G401.6 (cell line): Measurements from ENCODE around the gene NDUFB2.
"Not testable (repeated sequence)": the region's sequence is repeated elsewhere in the genome, so short reads cannot be mapped to it uniquely, and the experiment has no call there.

Experiments used
- FAIRE-seq: peaks from 2 replicates; lab custom pipeline; 2012; peaks lifted over from hg19 to GRCh38; lab: Jason Lieb, UNC

Gene NDUFB2

GRCh38 chr7:140672382-140673062, 24.0 kb upstream of the NDUFB2 start, which contains the start of gene ADCK2:
TSS of gene ADCK2 (plus strand) at chr7:140672945. CDS start at chr7:140673331, 386 bp downstream.
- FAIRE-seq = no peak

DNA sequence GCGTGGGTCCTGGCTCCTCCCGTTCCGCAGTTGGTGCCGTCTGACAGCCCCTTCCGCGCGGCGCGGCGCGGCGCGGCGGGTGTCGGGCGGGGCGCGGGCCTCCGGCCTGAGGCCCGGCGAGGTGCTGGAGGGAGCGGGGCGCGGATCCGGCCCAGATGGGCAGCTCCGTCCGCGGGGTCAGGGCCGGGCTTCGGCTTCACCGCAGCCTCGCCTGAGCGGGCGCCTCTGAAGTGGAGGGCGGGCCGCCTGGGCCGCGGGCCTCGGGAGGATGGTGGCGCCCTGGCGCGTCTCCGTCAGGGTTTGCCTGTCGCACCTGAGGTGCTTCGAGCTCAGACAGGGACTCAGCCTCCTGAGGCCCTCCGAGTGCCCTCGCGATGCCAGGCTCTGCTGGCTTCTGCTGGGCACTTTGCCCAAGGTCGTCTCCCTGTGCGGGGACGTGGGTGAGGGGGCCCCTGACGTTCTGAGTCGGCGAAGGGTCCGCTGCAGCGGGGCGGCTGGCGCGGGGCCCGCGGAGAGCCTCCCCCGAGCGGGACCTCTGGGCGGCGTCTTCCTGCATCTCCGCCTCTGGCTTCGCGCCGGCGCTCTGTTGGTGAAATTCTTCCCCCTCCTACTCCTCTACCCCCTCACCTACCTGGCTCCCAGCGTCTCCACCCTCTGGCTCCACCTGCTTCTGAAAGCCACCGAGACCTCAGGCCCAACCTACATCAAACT, 23.3 kb upstream of the NDUFB2 start:
- FAIRE-seq = no peak

DNA sequence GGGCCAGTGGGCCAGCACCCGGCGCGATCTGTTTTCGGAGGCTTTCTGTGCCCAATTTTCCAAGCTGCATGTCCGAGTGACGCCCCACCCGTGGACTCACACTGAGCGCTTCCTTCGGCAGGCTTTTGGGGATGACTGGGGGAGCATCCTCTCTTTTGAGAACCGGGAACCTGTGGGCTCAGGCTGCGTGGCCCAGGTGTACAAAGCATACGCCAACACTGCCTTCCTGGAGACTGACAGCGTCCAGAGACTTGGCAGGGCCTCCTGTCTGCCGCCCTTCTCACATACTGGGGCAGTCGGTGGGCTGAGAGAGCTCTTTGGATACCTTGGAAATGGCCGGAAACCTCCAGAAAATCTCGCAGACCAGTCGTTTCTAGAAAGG, 22.7 kb upstream of the NDUFB2 start:
- FAIRE-seq = no peak

DNA sequence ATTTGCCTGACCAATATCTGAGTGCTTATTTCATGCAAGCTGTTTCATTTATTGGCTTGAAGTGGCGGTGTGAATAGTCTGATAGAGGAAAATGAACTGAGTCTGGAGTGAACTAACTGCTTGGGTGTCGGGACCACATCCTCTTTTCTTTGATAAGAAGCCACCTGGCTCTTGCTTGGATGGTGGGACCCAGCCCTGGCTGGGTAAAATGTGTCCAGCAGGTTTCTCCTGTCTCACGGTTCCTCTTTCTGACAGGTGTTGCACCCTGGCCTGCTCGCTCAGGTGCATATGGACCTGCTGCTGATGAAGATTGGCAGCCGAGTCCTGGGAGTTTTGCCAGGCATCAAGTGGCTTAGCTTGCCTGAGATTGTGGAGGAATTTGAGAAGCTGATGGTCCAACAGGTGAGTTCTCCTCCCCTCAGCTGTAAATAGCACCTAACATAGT, 22.1 kb upstream of the NDUFB2 start:
- no peak for FAIRE-seq

- FAIRE-seq = peak; percentile 79
Measured at GRCh38 chr7:140674899-140675701, 21.4 kb upstream of the NDUFB2 start.

DNA sequence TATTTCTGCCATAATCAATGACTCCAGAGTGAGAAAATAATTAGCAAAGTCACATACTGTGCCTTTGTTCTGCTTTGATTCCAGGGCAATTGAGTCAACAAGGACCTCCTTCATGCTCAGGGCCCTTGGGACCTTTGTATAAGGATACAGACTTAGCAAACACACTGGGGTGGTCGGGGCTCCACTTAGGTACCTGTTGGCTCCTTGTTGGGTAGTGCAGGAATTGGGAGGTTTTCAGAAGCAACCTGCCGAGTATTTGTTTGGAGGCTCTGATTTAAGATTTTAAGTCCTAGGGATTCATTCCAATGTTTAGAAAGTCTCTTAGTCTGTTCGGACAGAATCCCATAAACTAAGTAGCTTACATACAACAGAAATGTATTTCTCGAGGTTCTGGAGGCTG, 20.8 kb upstream of the NDUFB2 start:
- no peak for FAIRE-seq

DNA sequence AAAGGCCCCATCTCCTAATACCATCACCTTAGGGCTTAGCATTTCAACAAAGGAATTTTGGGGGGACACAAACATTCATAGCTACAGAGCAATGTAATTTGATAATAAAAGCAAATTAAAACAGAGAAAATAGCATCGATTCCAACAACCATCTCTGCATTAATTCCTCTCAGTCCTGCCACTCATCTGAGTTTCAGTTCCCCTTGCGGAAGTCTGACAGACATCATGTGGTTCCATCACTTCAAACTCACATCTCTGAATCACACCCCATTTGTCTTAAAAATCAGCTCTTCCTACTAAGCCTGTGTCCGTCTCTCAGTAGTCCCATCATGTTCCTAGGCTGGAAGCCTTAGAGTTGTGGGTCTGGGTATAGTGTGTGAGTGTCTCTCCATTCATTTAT, 20.2 kb upstream of the NDUFB2 start:
- FAIRE-seq = no peak

DNA sequence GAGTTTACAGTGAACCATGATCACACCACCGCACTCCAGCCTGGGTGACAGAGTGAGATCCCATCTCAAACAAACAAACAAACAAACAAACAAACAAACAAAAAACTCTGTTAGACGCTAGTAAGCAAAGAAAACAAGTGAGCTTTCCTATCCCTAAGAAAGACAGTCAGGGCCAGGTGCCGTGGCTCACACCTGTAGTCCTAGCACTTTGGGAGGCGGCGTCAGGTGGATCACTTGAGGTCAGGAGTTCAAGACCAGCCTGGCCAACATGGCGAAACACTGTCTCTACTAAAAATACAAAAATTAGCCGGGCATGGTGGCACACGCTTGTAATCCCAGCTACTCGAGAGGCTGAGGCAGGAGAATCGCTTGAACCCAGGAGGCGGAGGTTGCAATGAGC, 19.6 kb upstream of the NDUFB2 start:
- not testable (repeated sequence) for FAIRE-seq

GRCh38 chr7:140677496-140677895, 19.0 kb upstream of the NDUFB2 start:
- no peak for FAIRE-seq

DNA sequence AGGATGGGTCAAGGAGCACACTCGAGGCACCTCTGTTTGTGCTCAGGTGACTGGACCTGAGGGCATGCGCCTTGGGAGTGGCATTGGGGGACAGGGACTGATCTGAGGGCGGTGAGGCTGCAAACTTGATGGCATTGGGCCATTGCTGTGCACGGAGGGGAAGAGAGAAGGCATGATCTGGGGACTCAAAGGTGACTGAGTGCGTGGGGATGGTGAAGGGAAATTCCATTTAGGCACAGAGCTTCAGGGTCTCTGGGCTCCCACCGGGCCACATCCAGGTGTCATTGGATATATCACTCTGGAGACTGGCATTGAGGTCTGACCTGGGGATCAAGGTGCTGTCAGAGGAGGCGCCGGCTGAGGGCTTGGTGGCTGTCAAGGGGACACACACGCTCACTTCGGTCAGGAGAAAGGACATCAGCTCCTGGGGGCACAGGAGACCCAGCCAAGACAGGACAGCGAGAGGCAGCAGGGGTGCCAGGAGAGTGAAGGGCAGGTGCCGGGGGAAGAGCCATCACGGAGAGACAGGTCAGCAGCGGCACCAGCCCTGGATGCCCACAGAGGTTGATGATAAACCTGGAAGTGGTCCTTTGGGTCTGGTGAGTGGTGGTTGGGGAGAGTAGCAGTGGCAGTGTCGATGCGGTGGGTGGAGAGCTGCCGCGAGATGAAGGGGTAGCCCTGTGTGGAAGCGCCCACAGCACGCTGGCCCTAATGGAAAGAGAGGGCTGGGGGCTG, 18.3 kb upstream of the NDUFB2 start:
- no peak for FAIRE-seq

DNA sequence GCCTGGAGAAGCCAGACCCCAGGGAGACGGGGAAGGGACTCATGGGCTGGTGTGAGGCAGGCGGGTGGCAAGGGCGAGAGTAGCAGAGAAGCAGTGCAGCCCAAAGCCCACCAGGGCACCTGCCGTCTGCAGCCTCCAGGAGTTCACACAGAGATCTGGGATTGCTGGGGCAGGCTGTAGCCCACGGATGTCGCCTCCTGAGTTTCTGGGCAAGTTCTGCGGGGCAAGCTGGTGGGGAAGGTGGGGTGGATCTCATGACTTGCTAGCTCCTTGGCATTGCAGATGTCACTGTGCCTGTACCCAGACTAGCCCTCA, 17.7 kb upstream of the NDUFB2 start:
- FAIRE-seq = no peak

DNA sequence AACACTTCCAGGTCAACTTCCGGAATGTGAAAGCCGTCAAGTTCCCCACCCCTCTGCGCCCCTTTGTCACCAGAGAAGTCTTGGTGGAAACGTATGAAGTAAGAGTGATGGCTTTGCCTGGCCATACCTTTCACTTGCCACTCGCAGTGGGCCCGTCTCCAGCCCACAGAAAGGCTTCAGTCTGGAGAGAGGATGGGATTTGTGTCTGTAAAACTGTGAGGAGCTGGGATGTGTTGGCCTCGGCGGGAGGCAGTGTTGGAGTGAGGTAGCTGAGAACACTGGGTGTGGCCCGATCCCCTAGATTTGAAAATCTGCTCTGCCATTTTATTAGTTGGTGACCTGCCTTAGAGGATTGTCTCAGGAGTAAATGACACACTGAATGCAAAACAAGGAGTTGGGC, 17.3 kb upstream of the NDUFB2 start:
- no peak for FAIRE-seq

GRCh38 chr7:140680886-140681285, 15.6 kb upstream of the NDUFB2 start:
- FAIRE-seq = no peak

- FAIRE-seq = no peak
Measured at GRCh38 chr7:140681766-140682165, 14.7 kb upstream of the NDUFB2 start.

GRCh38 chr7:140683657-140684056, 12.9 kb upstream of the NDUFB2 start:
- FAIRE-seq = no peak

- no peak for FAIRE-seq
Measured at GRCh38 chr7:140684066-140684950, 12.2 kb upstream of the NDUFB2 start.

DNA sequence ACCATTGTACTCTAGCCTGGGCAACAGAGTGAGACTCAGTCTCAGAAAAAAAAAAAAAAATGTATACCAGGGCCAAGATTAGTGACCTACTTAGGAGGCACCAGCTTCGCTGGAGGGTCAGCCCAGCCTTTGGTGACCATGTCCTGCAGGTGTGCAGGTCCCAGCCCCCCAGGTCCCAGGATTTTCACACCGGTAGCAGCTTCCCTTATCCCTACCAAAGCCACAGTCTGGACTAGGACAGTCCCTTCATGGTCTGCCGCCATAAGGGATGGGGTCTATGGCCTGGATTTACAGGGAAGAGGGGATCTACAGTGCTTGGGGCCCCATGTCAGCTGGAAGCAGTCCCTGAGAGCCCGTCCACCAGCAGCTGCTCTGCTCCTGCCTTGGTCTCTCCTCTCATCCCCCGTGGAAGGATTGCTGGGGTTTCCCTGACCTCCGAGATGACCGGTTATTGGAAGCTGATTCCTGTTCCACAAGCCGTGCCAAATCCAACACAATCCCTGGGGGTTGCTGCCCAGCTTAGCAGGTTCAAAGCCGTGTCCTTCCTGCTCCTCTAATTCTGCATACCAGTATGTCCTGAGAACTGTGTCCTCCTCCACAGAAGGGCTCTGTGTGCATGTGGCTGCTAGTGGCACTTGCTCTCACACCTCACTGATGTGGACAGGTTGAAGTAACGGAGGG, 11.0 kb upstream of the NDUFB2 start:
- FAIRE-seq = no peak

DNA sequence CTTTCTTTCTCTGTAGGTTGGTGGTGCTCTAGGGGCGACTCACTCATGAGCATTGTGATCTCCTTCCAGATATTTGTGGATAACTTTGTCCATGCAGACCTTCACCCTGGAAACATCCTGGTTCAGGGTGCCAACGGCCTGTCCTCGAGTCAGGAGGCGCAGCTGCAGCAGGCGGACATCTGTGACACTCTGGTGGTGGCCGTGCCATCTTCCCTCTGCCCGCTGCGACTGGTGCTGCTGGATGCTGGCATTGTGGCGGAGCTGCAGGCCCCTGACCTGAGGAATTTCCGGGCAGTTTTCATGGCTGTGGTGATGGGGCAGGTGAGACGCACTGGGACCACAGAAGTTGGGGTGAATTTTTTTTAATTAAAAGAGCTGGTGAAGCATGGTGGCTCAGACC, 9.6 kb upstream of the NDUFB2 start:
- no peak for FAIRE-seq

DNA sequence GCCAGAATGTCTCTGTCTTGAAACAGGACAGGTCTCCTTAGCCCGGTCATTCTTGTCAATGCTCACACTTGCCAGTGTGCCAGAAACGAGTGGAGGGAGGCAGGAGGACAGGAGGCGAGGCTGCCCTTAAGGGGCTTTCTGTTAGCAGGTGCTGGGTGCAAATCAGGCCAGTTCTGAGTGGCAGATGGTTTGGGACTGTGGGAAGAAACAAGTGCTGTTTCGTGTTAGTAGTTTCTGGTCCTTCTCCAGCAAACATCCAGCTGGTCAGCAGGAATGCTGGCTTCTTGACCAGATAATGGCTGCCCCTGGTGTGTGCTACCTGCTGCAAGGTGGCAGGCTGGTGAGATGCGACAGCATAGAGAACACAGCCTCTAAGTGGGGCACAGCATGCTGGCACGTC, 8.2 kb upstream of the NDUFB2 start:
- FAIRE-seq = no peak

- no peak for FAIRE-seq
Measured at GRCh38 chr7:140689199-140690152, 7.0 kb upstream of the NDUFB2 start.
